Endothelial cell of umbilical vein (primary cell): ENCODE measurements around the gene DBI. TPM values are rescaled to one million over a fixed set of nuclear protein-coding genes. Genes with fewer than 3 reads are reported as not detected.

Experiments used
- BruUV-seq: library from RNA; stranded (reverse); fragments of 400-500 nt; replicated peaks from 2 replicates; lab custom pipeline; 2021; lab: Mats Ljungman, UMichigan
- CTCF ChIA-PET: fragments of 300-600, 350-600 bp; sonication (Branson Sonifier 250); formaldehyde crosslinking; loops from one replicate; lab custom pipeline; 2021; ENCODE audit warnings: antibody characterized with exemption, inconsistent platforms; lab: Charles Lee
- POLR2A ChIA-PET: fragments of 300-600, 350-600 bp; sonication (Branson Sonifier 250); formaldehyde crosslinking; loops from one replicate; lab custom pipeline; 2021; ENCODE audit warnings: antibody characterized with exemption, inconsistent platforms; lab: Charles Lee
- DNase-seq: peaks from one replicate; pipeline ENCODE4 v3.0.0-alpha.2; 2011; ENCODE audit warnings: low read depth, low spot score
- FAIRE-seq: peaks from 2 replicates; lab custom pipeline; 2011; peaks lifted over from hg19 to GRCh38; lab: Jason Lieb, UNC
- H2AFZ ChIP-seq: 2 replicates; pipeline ENCODE4 v1.6.0; 2012; ENCODE audit warnings: low read depth, low read length, control low read depth, inconsistent platforms
- H3K27ac ChIP-seq: 2 replicates; pipeline ENCODE4 v1.5.1; 2011; ENCODE audit warnings: low read depth, mild to moderate bottlenecking, control low read depth, low read length, moderate library complexity; ENCODE audit not compliant: insufficient read depth
- H3K27me3 ChIP-seq, 2 experiments: 2 replicates each; pipeline versions ENCODE4 v1.6.0 to v1.6.1; 2011; ENCODE audit warnings: low read length in 2 of 2, mixed read lengths in 1 of 2; ENCODE audit not compliant: control insufficient read depth in 2 of 2, insufficient read depth in 2 of 2
- H3K36me3 ChIP-seq, 2 experiments: 2 replicates in 1 of 2; 3 replicates in 1 of 2; pipeline ENCODE4 v1.5.1; 2011; ENCODE audit warnings: low read length in 2 of 2, mild to moderate bottlenecking in 1 of 2, moderate library complexity in 1 of 2; ENCODE audit not compliant: control insufficient read depth in 2 of 2, insufficient read depth in 2 of 2; ENCODE audit errors: extremely low read depth in 1 of 2
- H3K4me1 ChIP-seq: 3 replicates; pipeline ENCODE4 v1.5.1; 2011; ENCODE audit warnings: mild to moderate bottlenecking, low read length; ENCODE audit not compliant: control insufficient read depth, insufficient read depth; ENCODE audit errors: extremely low read depth
- H3K4me2 ChIP-seq: 2 replicates; pipeline ENCODE4 v1.6.1; 2011; ENCODE audit warnings: low read length, control low read depth, mixed read lengths; ENCODE audit not compliant: insufficient read depth
- H3K4me3 ChIP-seq, 3 experiments: fragments of 200-600 bp in 1 of 3; sonication (generic), shearing (Covaris generic) in 1 of 3; replicated peaks in 1 of 3; 2 replicates each; pipeline ENCODE4 v1.5.1; 2011 to 2016; ENCODE audit warnings: control low read depth in 3 of 3, low read length in 3 of 3, mild to moderate bottlenecking in 2 of 3, inconsistent platforms in 1 of 3, low read depth in 1 of 3, moderate library complexity in 1 of 3; ENCODE audit not compliant: insufficient read depth in 1 of 3
- H3K79me2 ChIP-seq: 2 replicates; pipeline ENCODE4 v1.6.0; 2012; ENCODE audit warnings: low read length, inconsistent platforms; ENCODE audit not compliant: control insufficient read depth, insufficient read depth
- H3K9ac ChIP-seq: replicated peaks from 2 replicates; pipeline ENCODE3; 2011; ENCODE audit warnings: low read length, control low read depth; ENCODE audit not compliant: insufficient read depth; ENCODE audit errors: extremely low read depth
- H3K9me1 ChIP-seq: replicated peaks from 3 replicates; pipeline ENCODE4 v1.6.0; 2011; ENCODE audit warnings: mild to moderate bottlenecking, low read length; ENCODE audit not compliant: control insufficient read depth, insufficient read depth; ENCODE audit errors: extremely low read depth
- H3K9me3 ChIP-seq: replicated peaks from 2 replicates; pipeline ENCODE4 v1.5.1; 2012; ENCODE audit warnings: low read length, inconsistent platforms; ENCODE audit not compliant: control insufficient read depth, insufficient read depth
- H4K20me1 ChIP-seq: replicated peaks from 2 replicates; pipeline ENCODE3; 2011; ENCODE audit warnings: mild to moderate bottlenecking, low read length; ENCODE audit not compliant: control insufficient read depth, insufficient read depth; ENCODE audit errors: extremely low read depth
- CTCF ChIP-seq, 2 donors: IDR thresholded peaks; 1 replicate in 1 of 2; 2 replicates in 1 of 2; pipeline ENCODE4 v1.5.1; 2011; ENCODE audit warnings: low read length in 2 of 2, mild to moderate bottlenecking in 2 of 2, moderate library complexity in 2 of 2, control low read depth in 1 of 2, inconsistent platforms in 1 of 2, low read depth in 1 of 2; ENCODE audit not compliant: insufficient read depth in 1 of 2; ENCODE audit errors: extremely low read depth in 1 of 2
- EZH2 ChIP-seq: IDR thresholded peaks from 2 replicates; pipeline ENCODE4 v1.6.1; 2012; ENCODE audit warnings: borderline replicate concordance, low read depth, mild to moderate bottlenecking, moderate library complexity, low read length, inconsistent platforms; ENCODE audit not compliant: severe bottlenecking
- FOS ChIP-seq: IDR thresholded peaks from 2 replicates; pipeline ENCODE4 v1.6.1; 2011; ENCODE audit warnings: mild to moderate bottlenecking, low read length, moderate library complexity, borderline replicate concordance; ENCODE audit not compliant: insufficient read depth
- GATA2 ChIP-seq: IDR thresholded peaks from 2 replicates; pipeline ENCODE4 v1.7.0; 2011; ENCODE audit warnings: low read depth, mild to moderate bottlenecking, moderate library complexity, mixed read lengths, low read length; ENCODE audit not compliant: insufficient read length, insufficient read depth
- JUN ChIP-seq: IDR thresholded peaks from 2 replicates; pipeline ENCODE4 v1.6.1; 2011; ENCODE audit warnings: borderline replicate concordance, low read depth; ENCODE audit not compliant: insufficient read length, insufficient read depth
- MAX ChIP-seq: IDR thresholded peaks from 2 replicates; pipeline ENCODE4 v1.6.1; 2011; ENCODE audit not compliant: insufficient read depth, insufficient read length
- MYC ChIP-seq: IDR thresholded peaks from one replicate; pipeline ENCODE4 v1.6.1; 2011; ENCODE audit warnings: mild to moderate bottlenecking, low read depth, low read length
- POLR2A ChIP-seq: IDR thresholded peaks from 2 replicates; pipeline ENCODE4 v1.6.1; 2012; ENCODE audit warnings: low read depth, mild to moderate bottlenecking, control low read depth, low read length
- POLR2AphosphoS5 ChIP-seq: IDR thresholded peaks from 2 replicates; pipeline ENCODE4 v1.6.1; 2012; ENCODE audit warnings: low read depth, mild to moderate bottlenecking, control low read depth, low read length, moderate library complexity; ENCODE audit not compliant: insufficient read depth
- dilution Hi-C: fragments of 300-500 bp; cut with MboI; formaldehyde crosslinking; loops from one replicate; pipeline ENCODE4 v1.15.0; 2019; ENCODE audit warnings: low sequenced_read_pairs; ENCODE audit not compliant: extremely low pct_ligation_motif_present
- intact Hi-C: fragments of 100-400 bp; cut with micrococcal nuclease; formaldehyde crosslinking; loops from one replicate; pipeline ENCODE4 v1.10.0; 2022
- polyA plus RNA-seq, 4 experiments: library from polyadenylated mRNA; depleted of rRNA in 3 of 4; stranded (reverse) in 3 of 4; unstranded in 1 of 4; fragments of >200 nt; gene quantifications; 2 replicates each; pipeline versions ENCODE4 v1.2.1 to v1.2.3, GENCODE V29; 2011 to 2012; ENCODE audit warnings: missing spikeins in 1 of 4
- total RNA-seq: library from RNA; stranded (reverse); gene quantifications from 2 replicates; pipeline ENCODE4 v1.2.3, GENCODE V29; 2021

The DBI gene
- total and polyA plus RNA-seq, 2 donors (not counting 3 experiments of a cell fraction or from before 2014, with no cell fraction given): 214 to 233 TPM

GRCh38 chr2:119387381-119388129 is 20.8 kb downstream of the DBI start:
- Histone ChIP-seq H3K27me3 (peaks cover 2 to 7% of the 10 kb centered on the region in 2 experiments), H3K79me2 (no peaks in the 10 kb centered on the region), H3K9me3 (no peaks in the 10 kb centered on the region), H4K20me1 (no peaks in the 10 kb centered on the region), H3K4me1 (no peaks in the 10 kb centered on the region), H3K9me1 (no peaks in the 10 kb centered on the region), H3K27ac (no peak overlapping the region), H3K9ac (no peak overlapping the region), H3K4me2 (no peak overlapping the region), H2AFZ (peak overlapping the region; percentile 3), H3K36me3 (no peaks in the 10 kb centered on the region), H3K4me3 (no peak overlapping the region)
- intact Hi-C loops: no loop called here
- no TSS peak for BruUV-seq
- ChIA-PET CTCF (interaction anchor here (0.5 kb wide), 1 partner anchor 505 kb away, joined by 3 read pairs; no protein-coding TSS in a partner anchor), POLR2A (no interaction called here)
- dilution Hi-C loops: no loop called here
- FAIRE-seq (no peak), DNase-seq (peak; percentile 20)
- TF ChIP-seq CTCF (IDR thresholded peaks at IDR 0.05; ENCODE audit: extremely low read depth in 1 of 2, insufficient read depth in 1 of 2, low read depth in 1 of 2, low read length in 2 of 2): no peak
- TF ChIP-seq JUN: no peak
- TF ChIP-seq MYC: no peak
- no peak for TF ChIP-seq EZH2
- TF ChIP-seq MAX: no peak
- TF ChIP-seq FOS: no peak
- TF ChIP-seq GATA2: no peak
- TF ChIP-seq POLR2AphosphoS5: no peak
- TF ChIP-seq POLR2A: no peak
